ENCODE data around the gene TMPRSS6.

Gene TMPRSS6

GRCh38 chr22:37019309-37020191 is 90.0 kb downstream of the TMPRSS6 start, which contains the start of the genes MPST and TST:
Gene MPST, plus strand, starts transcription at chr22:37019742. Its CDS starts 95 bp downstream, at chr22:37019837.
Gene TST, minus strand, starts transcription at chr22:37019447. Its CDS starts 715 bp downstream, at chr22:37018732.
- peak; percentile 70 to 97 (median 80) for DNase-seq
- intact Hi-C loops (cut with DNase I), result no loop called here

DNA sequence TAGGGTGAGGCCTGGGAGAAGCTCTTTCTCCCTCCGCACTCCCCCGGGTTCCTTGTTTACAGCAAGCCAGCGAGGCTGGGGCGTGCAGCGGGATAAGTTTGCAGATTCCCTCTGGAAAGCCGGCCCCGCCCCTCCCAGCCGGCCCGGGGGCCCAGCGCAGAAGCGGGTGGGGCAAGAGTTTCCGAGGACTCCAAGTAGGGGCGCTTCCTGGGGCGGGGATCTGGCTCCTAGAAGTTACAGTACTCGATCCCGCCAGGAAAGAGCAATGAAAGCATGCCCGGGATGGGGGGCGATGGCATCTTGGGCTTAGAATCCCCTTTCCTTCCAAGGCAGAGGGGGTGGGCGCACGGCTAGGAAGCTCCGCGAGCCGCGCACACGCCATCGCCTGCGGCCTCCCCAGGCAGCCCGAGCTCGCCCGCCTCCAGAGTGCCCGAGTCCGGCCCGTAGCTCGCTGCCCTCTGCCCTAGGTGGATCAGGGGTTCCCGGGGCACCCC is 90.7 kb downstream of the TMPRSS6 start:
- peak in 5 of 10 donors; percentile 31 to 89 (median 83) for DNase-seq
- intact Hi-C loops (cut with DNase I), result no loop called here

DNA sequence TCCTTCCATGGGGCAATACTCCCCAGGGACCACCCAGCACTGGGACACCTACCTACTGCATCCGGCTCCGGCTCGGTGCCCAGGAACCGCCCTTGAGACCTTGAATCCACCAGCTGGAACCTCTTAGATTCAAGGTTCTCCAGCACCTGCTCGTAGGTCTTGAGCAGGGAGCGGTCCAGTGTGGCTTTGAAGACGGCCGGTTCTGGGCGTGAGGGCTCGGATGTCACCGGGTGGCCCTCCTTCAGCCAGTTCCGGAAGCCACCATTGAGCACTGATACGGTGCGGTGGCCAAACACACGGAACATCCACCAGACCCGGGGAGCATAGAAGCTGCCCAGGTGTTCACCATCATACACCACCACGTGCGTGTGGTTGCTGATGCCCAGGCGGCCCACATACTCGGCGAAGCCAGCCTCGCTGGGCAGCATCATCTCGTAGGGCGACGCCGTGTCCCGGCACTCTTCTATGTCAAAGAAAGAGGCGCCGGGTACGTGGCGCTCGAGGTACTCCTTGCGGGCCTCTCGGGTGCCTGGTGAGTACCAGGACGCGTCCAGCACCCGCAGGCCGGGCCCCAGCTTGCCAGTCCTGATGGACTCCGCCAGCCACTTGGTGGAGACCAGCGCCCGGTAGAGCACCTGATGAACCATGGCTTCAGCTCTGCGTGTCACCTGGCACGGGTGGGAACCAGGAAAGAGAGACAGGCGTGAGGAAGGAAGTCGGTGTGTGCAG is 91.3 kb downstream of the TMPRSS6 start:
- intact Hi-C loops (cut with DNase I), result no loop called here
- DNase-seq, result peak in 4 of 10 donors; percentile 28 to 85 (median 72)

DNA sequence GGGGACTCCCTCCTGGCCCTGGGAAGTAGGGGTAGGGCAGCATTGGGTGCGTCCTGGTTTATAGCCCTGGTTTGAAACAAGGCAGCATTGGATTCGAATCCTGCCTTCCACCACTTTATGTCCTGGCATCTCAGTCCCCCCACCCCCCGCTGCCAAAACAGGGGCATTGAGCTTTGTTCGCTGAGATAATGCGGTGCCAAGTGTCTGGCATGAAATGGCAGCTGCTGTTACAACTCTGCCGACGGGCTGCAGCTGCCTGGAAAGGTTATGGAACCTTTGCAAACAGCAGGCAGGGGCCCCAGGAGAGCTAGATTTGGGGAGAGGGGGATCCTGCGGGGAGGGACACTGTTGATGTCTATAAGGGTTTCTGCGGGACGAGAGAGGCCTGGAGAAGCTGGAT is 92.2 kb downstream of the TMPRSS6 start:
- DNase-seq, result peak in 3 of 10 donors; percentile 36 to 74 (median 46)
- intact Hi-C loops (cut with DNase I), result no loop called here

- intact Hi-C loops (cut with DNase I), result no loop called here
Measured at GRCh38 chr22:37016134-37016910, 93.2 kb downstream of the TMPRSS6 start.

GRCh38 chr22:37015587-37015878 is 94.0 kb downstream of the TMPRSS6 start:
- peak in 2 of 10 donors; percentile 22 to 49 for DNase-seq
- intact Hi-C loops (cut with DNase I), result no loop called here

More at GRCh38 chr22:37016134-37016910, 93.2 kb downstream of the TMPRSS6 start:
- peak in 2 of 10 donors; percentile 57 to 63 for DNase-seq

Measured in posterior cingulate gyrus (tissue), 11 donors.